ENCODE measurements around the gene CEP70.

- TF ChIP-seq CTCF (IDR thresholded peaks at IDR 0.05; ENCODE audit: low read depth, low read length) (no peak), POLR2A (IDR thresholded peaks at IDR 0.05; ENCODE audit: extremely low read depth, insufficient read length) (no peak), MAX (IDR thresholded peaks at IDR 0.05; ENCODE audit: low read depth, low read length) (no peak), MYC (IDR thresholded peaks at IDR 0.05; ENCODE audit: low read depth, low read length) (no peak)
Observed at GRCh38 chr3:138560501-138560900, 33.6 kb downstream of the CEP70 start.
